Measurements from ENCODE around the gene LRRC8C. TPM values are rescaled to one million over a fixed set of nuclear protein-coding genes. Genes with fewer than 3 reads are reported as not detected.

LRRC8C gene
- total and polyA plus RNA-seq, 2 of the 8 experiments (the other 6 are each of a cell fraction or from before 2014, with no cell fraction given): 1.1 to 2.1 TPM

GRCh38 chr1:89688607-89689006, 55.7 kb downstream of the LRRC8C start:
- Histone ChIP-seq H3K27ac (ENCODE audit: low read depth, low read length) (no peak overlapping the region), H2AFZ (ENCODE audit: low read length) (no peak overlapping the region), H2BK120ac (replicated peaks; ENCODE audit: low read depth, low read length) (no peak overlapping the region), H3K4me1 (replicated peaks in 1 of 4; ENCODE audit: control insufficient read depth in 3 of 4, insufficient read depth in 4 of 4, low read length in 3 of 4) (no peaks in the 10 kb centered on the region), H3K23ac (ENCODE audit: insufficient read length) (no peak overlapping the region), H3K36me3 (ENCODE audit: control insufficient read depth in 2 of 4, insufficient read depth in 4 of 4, low read length in 3 of 4) (no peaks in the 10 kb centered on the region), H4K5ac (ENCODE audit: insufficient read length, low read depth, low read length) (no peak overlapping the region), H3K27me3 (replicated peaks in 1 of 4; ENCODE audit: control insufficient read depth in 3 of 4, extremely low read depth in 1 of 4, insufficient read depth in 3 of 4, low read length in 3 of 4) (no peaks in the 10 kb centered on the region), H2BK20ac (ENCODE audit: low read length) (no peak overlapping the region), H3K4ac (replicated peaks; ENCODE audit: insufficient read length, low read depth, low read length) (no peak overlapping the region), H2BK12ac (ENCODE audit: low read depth, low read length) (no peak overlapping the region), H3K79me2 (ENCODE audit: control insufficient read depth in 1 of 2, insufficient read depth in 2 of 2, low read length in 2 of 2) (no peaks in the 10 kb centered on the region), H3K9ac (replicated peaks in 1 of 4; ENCODE audit: extremely low read depth in 1 of 4, low read depth in 3 of 4, low read length in 3 of 4) (no peak overlapping the region), H3K9me3 (ENCODE audit: insufficient read depth in 2 of 2, low read depth in 1 of 2, low read length in 1 of 2) (no peaks in the 10 kb centered on the region), H3K18ac (ENCODE audit: extremely low read depth, low read length) (no peak overlapping the region; the same call in 1 of the 2 replicates), H3K14ac (ENCODE audit: insufficient read length) (no peak overlapping the region), H2AK5ac (ENCODE audit: low read depth, low read length) (no peak overlapping the region), H3K4me3 (ENCODE audit: extremely low read depth in 1 of 4, insufficient read depth in 2 of 4, low read depth in 3 of 4, low read length in 4 of 4) (no peak overlapping the region), H3K4me2 (ENCODE audit: insufficient read depth in 1 of 2, low read depth in 2 of 2, low read length in 2 of 2) (no peak overlapping the region), H4K8ac (ENCODE audit: extremely low read depth, insufficient read depth, low read length) (no peak overlapping the region), H2BK5ac (ENCODE audit: low read depth, low read length) (no peak overlapping the region), H3K79me1 (ENCODE audit: low read depth, low read length) (no peaks in the 10 kb centered on the region), H2BK15ac (ENCODE audit: low read length) (no peak overlapping the region), H4K20me1 (replicated peaks in 1 of 2; ENCODE audit: control insufficient read depth in 1 of 2, insufficient read depth in 2 of 2, low read length in 2 of 2) (peaks cover 0 to 2% of the 10 kb centered on the region in 2 experiments), H3K23me2 (ENCODE audit: low read depth, low read length) (no peaks in the 10 kb centered on the region), H3K56ac (replicated peaks; ENCODE audit: insufficient read length, low read depth, low read length) (no peak overlapping the region), H4K91ac (replicated peaks; ENCODE audit: insufficient read length, low read length) (no peak overlapping the region)
- ChIA-PET POLR2A (ENCODE audit: partially characterized antibody) (no interaction called here), CTCF (ENCODE audit: partially characterized antibody) (no interaction called here)
- DNase-seq (ENCODE audit: low read depth in 1 of 2, low spot score in 2 of 2): no peak
- WGBS, 2 experiments (ENCODE audit: extremely low coverage in 1 of 2, insufficient coverage in 1 of 2, insufficient read length in 1 of 2, insufficient replicate concordance in 2 of 2, low coverage in 1 of 2, low lambda C conversion rate in 2 of 2, missing lambda C conversion rate in 1 of 2): 95% methylated on average over 1 of the region's 1 CpG; no CpG with 5 or more reads in 1 of the 2 experiments
- FAIRE-seq: no peak
- TF ChIP-seq GABPA (IDR thresholded peaks at IDR 0.05; ENCODE audit: borderline replicate concordance, insufficient read depth, low read length): no peak
- TF ChIP-seq NRF1 (IDR thresholded peaks at IDR 0.05; ENCODE audit: low read depth, low read length): no peak
- TF ChIP-seq SIRT6 (IDR thresholded peaks at IDR 0.05; ENCODE audit: low read length): no peak
- TF ChIP-seq TEAD4 (IDR thresholded peaks at IDR 0.05; ENCODE audit: low read depth, low read length): no peak
- no peak for TF ChIP-seq RXRA (IDR thresholded peaks at IDR 0.05; ENCODE audit: insufficient read depth, low read depth, low read length)
- no peak for TF ChIP-seq ZNF274 (IDR thresholded peaks at IDR 0.05; ENCODE audit: borderline replicate concordance, extremely low read depth, low read length)
- no peak for TF ChIP-seq RNF2 (IDR thresholded peaks at IDR 0.05; ENCODE audit: borderline replicate concordance, low read depth, low read length, missing control alignments, poor library complexity, severe bottlenecking)
- no peak for TF ChIP-seq TAF7 (optimal IDR thresholded peaks at IDR 0.05; ENCODE audit: borderline replicate concordance, low read depth, low read length)
- no peak for TF ChIP-seq JUND (IDR thresholded peaks at IDR 0.05; ENCODE audit: low read length)
- no peak for TF ChIP-seq CBX8 (IDR thresholded peaks at IDR 0.05; ENCODE audit: borderline replicate concordance, low read depth, low read length)
- TF ChIP-seq YY1 (IDR thresholded peaks at IDR 0.05; ENCODE audit: low read depth, low read length): no peak
- TF ChIP-seq SRF (IDR thresholded peaks at IDR 0.05; ENCODE audit: low read depth, low read length): no peak
- no peak for TF ChIP-seq KDM1A (IDR thresholded peaks at IDR 0.05; ENCODE audit: borderline replicate concordance, low read length)
- TF ChIP-seq BRCA1 (IDR thresholded peaks at IDR 0.05; ENCODE audit: low read depth, low read length): no peak
- no peak for TF ChIP-seq MAX (IDR thresholded peaks at IDR 0.05)

All from H1 (cell line).